HEK293 (cell line): ENCODE measurements around the gene ICAM4.

Source experiments
- GFI1B ChIP-seq: fragments of 450-650 bp; formaldehyde crosslinking; IDR thresholded peaks from 2 replicates; pipeline ENCODE4 v1.5.1; 2016; ENCODE audit warnings: missing biosample characterization, missing genetic modification characterization
- GLI4 ChIP-seq: fragments of 450-650 bp; formaldehyde crosslinking; IDR thresholded peaks from 2 replicates; pipeline ENCODE4 v1.5.1; 2016; ENCODE audit warnings: missing biosample characterization, missing genetic modification characterization
- GLIS1 ChIP-seq: fragments of 450-650 bp; formaldehyde crosslinking; IDR thresholded peaks from 2 replicates; pipeline ENCODE4 v1.5.1; 2016; ENCODE audit warnings: missing biosample characterization, missing genetic modification characterization
- HOXD13 ChIP-seq: sonication (generic); formaldehyde crosslinking; IDR thresholded peaks from 2 replicates; pipeline ENCODE4 v1.8.0; 2022; ENCODE audit warnings: missing genetic modification reagents, borderline replicate concordance
- KLF1 ChIP-seq: fragments of 450-650 bp; formaldehyde crosslinking; IDR thresholded peaks from 2 replicates; pipeline ENCODE4 v1.5.1; 2016; ENCODE audit warnings: missing biosample characterization, missing genetic modification characterization
- KLF9 ChIP-seq: fragments of 450-650 bp; formaldehyde crosslinking; IDR thresholded peaks from 2 replicates; pipeline ENCODE4 v1.5.1; 2016; ENCODE audit warnings: missing biosample characterization, missing genetic modification characterization, low read depth
- MYNN ChIP-seq: fragments of 450-650 bp; formaldehyde crosslinking; IDR thresholded peaks from 2 replicates; pipeline ENCODE4 v1.5.1; 2016; ENCODE audit warnings: missing biosample characterization, missing genetic modification characterization, borderline replicate concordance
- OSR2 ChIP-seq: fragments of 450-650 bp; formaldehyde crosslinking; IDR thresholded peaks from 2 replicates; pipeline ENCODE4 v1.5.1; 2016; ENCODE audit warnings: missing biosample characterization, missing genetic modification characterization
- REST ChIP-seq: fragments of 450-650 bp; formaldehyde crosslinking; IDR thresholded peaks from 2 replicates; pipeline ENCODE4 v1.5.1; 2016; ENCODE audit warnings: missing biosample characterization, missing genetic modification characterization
- SP7 ChIP-seq: fragments of 450-650 bp; formaldehyde crosslinking; IDR thresholded peaks from 2 replicates; pipeline ENCODE4 v1.5.1; 2016; ENCODE audit warnings: missing biosample characterization, missing genetic modification characterization
- ZBTB1 ChIP-seq: fragments of 450-650 bp; formaldehyde crosslinking; IDR thresholded peaks from 2 replicates; pipeline ENCODE4 v1.5.1; 2016; ENCODE audit warnings: missing biosample characterization, missing genetic modification characterization
- ZBTB11 ChIP-seq: fragments of 450-650 bp; formaldehyde crosslinking; conservative IDR thresholded peaks from 2 replicates; pipeline ENCODE4 v1.5.1; 2016; ENCODE audit warnings: low read depth, missing biosample characterization, missing genetic modification characterization
- ZBTB17 ChIP-seq: fragments of 450-650 bp; formaldehyde crosslinking; IDR thresholded peaks from 2 replicates; pipeline ENCODE4 v1.5.1; 2016; ENCODE audit warnings: missing biosample characterization, missing genetic modification characterization
- ZFP37 ChIP-seq: fragments of 450-650 bp; formaldehyde crosslinking; IDR thresholded peaks from 2 replicates; pipeline ENCODE4 v1.5.1; 2016; ENCODE audit warnings: missing biosample characterization, missing genetic modification characterization
- ZNF121 ChIP-seq: fragments of 450-650 bp; formaldehyde crosslinking; IDR thresholded peaks from 2 replicates; pipeline ENCODE4 v1.5.1; 2016; ENCODE audit warnings: missing biosample characterization, missing genetic modification characterization
- ZNF148 ChIP-seq: fragments of 450-650 bp; formaldehyde crosslinking; IDR thresholded peaks from 2 replicates; pipeline ENCODE4 v1.5.0; 2017; ENCODE audit warnings: missing biosample characterization, missing genetic modification characterization, borderline replicate concordance
- ZNF16 ChIP-seq: fragments of 450-650 bp; formaldehyde crosslinking; IDR thresholded peaks from 2 replicates; pipeline ENCODE4 v1.5.1; 2016; ENCODE audit warnings: low read depth, missing biosample characterization, missing genetic modification characterization
- ZNF211 ChIP-seq: fragments of 450-650 bp; formaldehyde crosslinking; IDR thresholded peaks from 2 replicates; pipeline ENCODE4 v1.5.1; 2016; ENCODE audit warnings: low read depth, missing biosample characterization, missing genetic modification characterization
- ZNF248 ChIP-seq: fragments of 450-650 bp; formaldehyde crosslinking; IDR thresholded peaks from 2 replicates; pipeline ENCODE4 v1.5.1; 2017; ENCODE audit warnings: missing biosample characterization, missing genetic modification characterization
- ZNF266 ChIP-seq: fragments of 450-650 bp; formaldehyde crosslinking; IDR thresholded peaks from 2 replicates; pipeline ENCODE4 v1.5.1; 2016; ENCODE audit warnings: missing biosample characterization, missing genetic modification characterization, low read depth
- ZNF335 ChIP-seq: fragments of 450-650 bp; formaldehyde crosslinking; conservative IDR thresholded peaks from 2 replicates; pipeline ENCODE4 v1.5.1; 2016; ENCODE audit warnings: missing biosample characterization, missing genetic modification characterization
- ZNF341 ChIP-seq: fragments of 450-650 bp; formaldehyde crosslinking; IDR thresholded peaks from 2 replicates; pipeline ENCODE4; 2016; ENCODE audit warnings: low read depth, missing biosample characterization, missing genetic modification characterization
- ZNF350 ChIP-seq: fragments of 450-650 bp; formaldehyde crosslinking; IDR thresholded peaks from 2 replicates; pipeline ENCODE4 v1.5.0; 2017; ENCODE audit warnings: missing biosample characterization, mild to moderate bottlenecking, missing genetic modification characterization
- ZNF394 ChIP-seq: fragments of 450-650 bp; formaldehyde crosslinking; IDR thresholded peaks from 2 replicates; pipeline ENCODE4 v1.5.1; 2016; ENCODE audit warnings: missing biosample characterization, missing genetic modification characterization, mild to moderate bottlenecking, moderate library complexity, borderline replicate concordance
- ZNF48 ChIP-seq: fragments of 450-650 bp; formaldehyde crosslinking; IDR thresholded peaks from 2 replicates; pipeline ENCODE4 v1.5.1; 2016; ENCODE audit warnings: missing biosample characterization, missing genetic modification characterization
- ZNF544 ChIP-seq: fragments of 450-650 bp; formaldehyde crosslinking; IDR thresholded peaks from 2 replicates; pipeline ENCODE4 v1.5.0; 2017; ENCODE audit warnings: missing biosample characterization, missing genetic modification characterization
- ZNF548 ChIP-seq: fragments of 450-650 bp; formaldehyde crosslinking; IDR thresholded peaks from 2 replicates; pipeline ENCODE4 v1.5.1; 2016; ENCODE audit warnings: missing biosample characterization, missing genetic modification characterization
- ZNF561 ChIP-seq: fragments of 450-650 bp; IDR thresholded peaks from 2 replicates; pipeline ENCODE4 v1.5.1; 2018; ENCODE audit warnings: missing biosample characterization, missing genetic modification characterization, borderline replicate concordance
- ZNF600 ChIP-seq: fragments of 450-650 bp; formaldehyde crosslinking; IDR thresholded peaks from 2 replicates; pipeline ENCODE4 v1.5.1; 2016; ENCODE audit warnings: missing biosample characterization, missing genetic modification characterization
- ZNF660 ChIP-seq: fragments of 450-650 bp; IDR thresholded peaks from 2 replicates; pipeline ENCODE4 v1.5.1; 2018; ENCODE audit warnings: missing biosample characterization, mild to moderate bottlenecking, missing genetic modification characterization
- ZNF707 ChIP-seq: fragments of 450-650 bp; formaldehyde crosslinking; IDR thresholded peaks from 2 replicates; pipeline ENCODE4 v1.5.1; 2016; ENCODE audit warnings: missing biosample characterization, missing genetic modification characterization
- ZSCAN30 ChIP-seq: fragments of 450-650 bp; IDR thresholded peaks from 2 replicates; pipeline ENCODE4 v1.5.1; 2018; ENCODE audit warnings: missing biosample characterization, mild to moderate bottlenecking, missing genetic modification characterization, moderate library complexity

Gene ICAM4

GRCh38 chr19:10269333-10270179, 17.2 kb upstream of the ICAM4 start (continued):
- no peak for TF ChIP-seq ZNF394 (tag by site-specific recombination)
- no peak for TF ChIP-seq ZNF266 (tag by site-specific recombination)
- 0 out of 2 replicates have a peak, but pooled peaks have one; percentile 39 for TF ChIP-seq ZBTB11 (tag by site-specific recombination)
- TF ChIP-seq ZFP37 (tag by site-specific recombination), result no peak
- TF ChIP-seq ZNF148 (tag by site-specific recombination), result no peak
- TF ChIP-seq OSR2, result no peak
- TF ChIP-seq KLF9, result no peak
- no peak for TF ChIP-seq MYNN (tag by site-specific recombination)
- TF ChIP-seq ZSCAN30 (tag by site-specific recombination), result peak; percentile 89; the same call in 1 of the 2 replicates
- TF ChIP-seq ZNF660 (tag by site-specific recombination), result peak; percentile 84
- TF ChIP-seq ZNF350 (tag by site-specific recombination), result no peak
- TF ChIP-seq ZNF248 (tag by site-specific recombination), result no peak
- no peak; the same call in 1 of the 2 replicates for TF ChIP-seq ZNF341
- no peak for TF ChIP-seq HOXD13
- no peak for TF ChIP-seq GFI1B (tag by site-specific recombination)
- no peak for TF ChIP-seq ZNF548
- no peak for TF ChIP-seq ZNF600 (tag by site-specific recombination)
- no peak for TF ChIP-seq ZNF707
- TF ChIP-seq ZNF211 (tag by site-specific recombination), result no peak
- TF ChIP-seq KLF1 (tag by site-specific recombination), result peak; percentile 55; the same call in 1 of the 2 replicates
- no peak for TF ChIP-seq GLI4 (tag by site-specific recombination)
- 0 out of 2 replicates have a peak, but pooled peaks have one; percentile 45 for TF ChIP-seq ZNF335 (tag by site-specific recombination)
- no peak for TF ChIP-seq GLIS1 (tag by site-specific recombination)
- peak; percentile 71; the same call in 1 of the 2 replicates for TF ChIP-seq ZNF561 (tag by site-specific recombination)
- TF ChIP-seq ZNF48 (tag by site-specific recombination), result no peak
- TF ChIP-seq REST (tag by site-specific recombination), result no peak
- TF ChIP-seq ZNF544 (tag by site-specific recombination), result no peak
- no peak for TF ChIP-seq ZBTB17 (tag by site-specific recombination)
- no peak for TF ChIP-seq ZBTB1 (tag by site-specific recombination)
- TF ChIP-seq ZNF16 (tag by site-specific recombination), result no peak
- TF ChIP-seq SP7, result 0 out of 2 replicates have a peak, but pooled peaks have one; percentile 44
- TF ChIP-seq ZNF121, result peak; percentile 94
